ENCODE data around the gene RASSF5.

GRCh38 chr1:206504363-206504713 lies 3.0 kb upstream of the RASSF5 start:
- TF ChIP-seq CTCF (IDR thresholded peaks at IDR 0.05) (no peak), POLR2A (IDR thresholded peaks at IDR 0.05) (no peak)
